Transverse colon (tissue), 4 donors: Measurements from ENCODE around the gene MVB12A. TPM values are rescaled to one million over a fixed set of nuclear protein-coding genes. Genes with fewer than 3 reads are reported as not detected.

Experiments
- DNase-seq: peaks from one replicate; pipeline ENCODE4 v3.0.0-alpha.2; 2019
- H3K27ac ChIP-seq, 4 donors: fragments of 200-600 bp; sonication (generic); 2 replicates each; pipeline ENCODE4 v1.5.1; 2016 to 2018; ENCODE audit warnings: inconsistent platforms in 4 of 4
- H3K27me3 ChIP-seq: fragments of 200-600 bp; sonication (generic); 2 replicates; pipeline ENCODE4 v1.5.1; 2017; ENCODE audit warnings: inconsistent platforms
- H3K36me3 ChIP-seq, 4 donors: fragments of 200-600 bp; sonication (generic); 2 replicates each; pipeline ENCODE4 v1.5.1; 2017 to 2019; ENCODE audit warnings: inconsistent platforms in 4 of 4
- H3K4me1 ChIP-seq, 4 donors: fragments of 200-600 bp; sonication (generic); 2 replicates each; pipeline ENCODE4 v1.5.1; 2017 to 2020; ENCODE audit warnings: inconsistent platforms in 4 of 4
- H3K4me3 ChIP-seq, 4 donors: fragments of 200-600 bp; sonication (generic); 1 replicate in 1 of 4; 2 replicates in 3 of 4; pipeline versions ENCODE4 v1.5.1 to v1.6.1; 2017 to 2019; ENCODE audit warnings: inconsistent platforms in 4 of 4
- H3K9me3 ChIP-seq, 2 donors: fragments of 200-600 bp; sonication (generic); 2 replicates each; pipeline ENCODE4 v1.5.1; 2017 to 2019; ENCODE audit warnings: inconsistent platforms in 2 of 2
- EP300 ChIP-seq: sonication (generic); formaldehyde crosslinking; IDR thresholded peaks from one replicate; pipeline ENCODE4 v1.6.1; 2017; ENCODE audit warnings: antibody characterized with exemption, low read depth
- POLR2A ChIP-seq: fragments of 450-650 bp; IDR thresholded peaks from one replicate; pipeline ENCODE4 v1.6.1; 2016; ENCODE audit warnings: antibody characterized with exemption, mild to moderate bottlenecking, moderate library complexity
- POLR2AphosphoS5 ChIP-seq, 3 donors: sonication (generic); formaldehyde crosslinking; IDR thresholded peaks; one replicate each; pipeline ENCODE4 v1.6.1; 2016; ENCODE audit warnings: antibody characterized with exemption in 3 of 3
- WGBS, 2 donors: methylation state at CpG; one replicate each; pipeline ENCODE4 v1.1.5; 2018; ENCODE audit warnings: low coverage in 1 of 2; 5-methylcytosine and 5-hydroxymethylcytosine counted together
- in situ Hi-C, 4 donors: fragments of 200-750 bp; cut with MboI; loops; one replicate each; pipeline versions ENCODE4 v1.15.0 to v1.15.1; 2017; ENCODE audit warnings: low sequenced_read_pairs in 3 of 4, low pct_ligation_motif_present in 1 of 4, low pct_unique_long_range_greater_than_20kb in 1 of 4
- intact Hi-C: fragments of 100-400 bp; cut with DNase I; formaldehyde crosslinking; loops from one replicate; pipeline ENCODE4 v1.15.1; 2023; ENCODE audit warnings: low total_unique reads
- total RNA-seq, 4 donors: library from RNA; depleted of rRNA; stranded (reverse); fragments of >200 nt; gene quantifications; one replicate each; pipeline ENCODE4 v1.1.0, GENCODE V29; 2016
- TF ChIP-seq, protein P1 (sequence below), 5 experiments: fragments of 200-600 bp in 3 of 5; fragments of 450-650 bp in 2 of 5; sonication (generic) in 3 of 5; IDR thresholded peaks; 1 replicate in 2 of 5; 2 replicates in 3 of 5; pipeline ENCODE4 v1.5.1; 2016 to 2017; ENCODE audit warnings: antibody characterized with exemption in 5 of 5, inconsistent platforms in 3 of 5, mild to moderate bottlenecking in 2 of 5, moderate library complexity in 1 of 5

Gene MVB12A
- total RNA-seq, 4 donors from 2014 or later, result 22.9 to 84.2 (median 83.1) TPM

DNA sequence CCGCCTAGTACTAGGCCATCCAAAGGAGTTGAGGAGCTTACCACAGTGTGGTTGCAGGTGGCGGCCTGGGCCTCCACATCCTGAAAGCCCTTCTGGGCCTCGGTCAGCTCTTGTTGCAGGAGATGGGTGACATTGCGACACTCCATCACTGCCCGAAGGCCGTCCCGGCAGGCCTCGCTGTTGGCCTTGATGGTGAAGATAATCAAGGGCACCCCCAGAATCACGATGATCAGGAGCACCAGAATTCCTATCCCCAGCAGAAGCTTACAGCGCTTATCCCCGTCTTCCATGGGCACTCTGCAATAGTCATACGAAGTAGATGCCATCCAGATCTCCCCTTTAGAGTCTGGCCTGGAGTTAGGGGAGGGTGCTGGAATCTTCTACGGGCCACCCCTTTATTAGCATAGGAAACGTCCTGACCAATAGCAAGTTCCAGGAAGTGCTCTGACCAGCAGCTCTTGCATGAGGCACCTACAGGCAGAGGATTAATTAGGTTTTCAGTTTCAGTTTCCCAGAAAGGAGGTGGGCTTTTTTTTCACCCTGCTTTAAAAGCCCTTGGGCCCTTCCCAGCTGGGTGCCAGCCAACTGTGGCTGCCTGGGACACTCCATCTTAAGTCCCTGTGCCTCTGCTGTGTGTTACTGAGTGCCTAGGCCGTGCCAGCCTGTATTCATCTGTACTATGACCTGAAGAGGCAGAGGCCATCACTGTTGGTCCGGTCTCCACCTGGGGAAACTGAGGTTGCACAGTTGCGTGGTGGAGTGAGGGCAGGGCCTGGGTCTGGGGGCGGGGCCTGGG is 14.4 kb upstream of the MVB12A start, which contains the start of gene BST2:
TSS of gene BST2 (minus strand) at position 381 of the 796 bp plus-strand sequence. CDS start at position 326, 55 bp downstream.
- no peaks in the 10 kb centered on the region for H3K27me3 ChIP-seq
- H3K27ac ChIP-seq, result peak within 1 kb of the TSS; percentile 79 to 86 (median 86)
- H3K36me3 ChIP-seq, result no peaks in the 10 kb centered on the region
- TF ChIP-seq EP300 (no peak), POLR2A (peak; percentile 23), POLR2AphosphoS5 (IDR thresholded peaks at IDR 0.05) (peak in 2 of 3 donors; percentile 49 to 56)
- TF ChIP-seq, protein P1, sequence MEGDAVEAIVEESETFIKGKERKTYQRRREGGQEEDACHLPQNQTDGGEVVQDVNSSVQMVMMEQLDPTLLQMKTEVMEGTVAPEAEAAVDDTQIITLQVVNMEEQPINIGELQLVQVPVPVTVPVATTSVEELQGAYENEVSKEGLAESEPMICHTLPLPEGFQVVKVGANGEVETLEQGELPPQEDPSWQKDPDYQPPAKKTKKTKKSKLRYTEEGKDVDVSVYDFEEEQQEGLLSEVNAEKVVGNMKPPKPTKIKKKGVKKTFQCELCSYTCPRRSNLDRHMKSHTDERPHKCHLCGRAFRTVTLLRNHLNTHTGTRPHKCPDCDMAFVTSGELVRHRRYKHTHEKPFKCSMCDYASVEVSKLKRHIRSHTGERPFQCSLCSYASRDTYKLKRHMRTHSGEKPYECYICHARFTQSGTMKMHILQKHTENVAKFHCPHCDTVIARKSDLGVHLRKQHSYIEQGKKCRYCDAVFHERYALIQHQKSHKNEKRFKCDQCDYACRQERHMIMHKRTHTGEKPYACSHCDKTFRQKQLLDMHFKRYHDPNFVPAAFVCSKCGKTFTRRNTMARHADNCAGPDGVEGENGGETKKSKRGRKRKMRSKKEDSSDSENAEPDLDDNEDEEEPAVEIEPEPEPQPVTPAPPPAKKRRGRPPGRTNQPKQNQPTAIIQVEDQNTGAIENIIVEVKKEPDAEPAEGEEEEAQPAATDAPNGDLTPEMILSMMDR (IDR thresholded peaks at IDR 0.05), result no peak
- DNase-seq, result peak; percentile 51
- no peaks in the 10 kb centered on the region for H3K9me3 ChIP-seq
- 51% methylated on average over 18 of the region's 18 CpGs; no CpG with 5 or more reads in 1 of the 2 donors for WGBS, 2 donors
- peak within 1 kb of the TSS; percentile 13 to 51 (median 22) for H3K4me3 ChIP-seq
- intact Hi-C loops, result no loop called here
- H3K4me1 ChIP-seq, result peaks cover 8 to 37% (median 10%) of the 10 kb centered on the region in 4 donors
- in situ Hi-C loops, result no loop called here

DNA sequence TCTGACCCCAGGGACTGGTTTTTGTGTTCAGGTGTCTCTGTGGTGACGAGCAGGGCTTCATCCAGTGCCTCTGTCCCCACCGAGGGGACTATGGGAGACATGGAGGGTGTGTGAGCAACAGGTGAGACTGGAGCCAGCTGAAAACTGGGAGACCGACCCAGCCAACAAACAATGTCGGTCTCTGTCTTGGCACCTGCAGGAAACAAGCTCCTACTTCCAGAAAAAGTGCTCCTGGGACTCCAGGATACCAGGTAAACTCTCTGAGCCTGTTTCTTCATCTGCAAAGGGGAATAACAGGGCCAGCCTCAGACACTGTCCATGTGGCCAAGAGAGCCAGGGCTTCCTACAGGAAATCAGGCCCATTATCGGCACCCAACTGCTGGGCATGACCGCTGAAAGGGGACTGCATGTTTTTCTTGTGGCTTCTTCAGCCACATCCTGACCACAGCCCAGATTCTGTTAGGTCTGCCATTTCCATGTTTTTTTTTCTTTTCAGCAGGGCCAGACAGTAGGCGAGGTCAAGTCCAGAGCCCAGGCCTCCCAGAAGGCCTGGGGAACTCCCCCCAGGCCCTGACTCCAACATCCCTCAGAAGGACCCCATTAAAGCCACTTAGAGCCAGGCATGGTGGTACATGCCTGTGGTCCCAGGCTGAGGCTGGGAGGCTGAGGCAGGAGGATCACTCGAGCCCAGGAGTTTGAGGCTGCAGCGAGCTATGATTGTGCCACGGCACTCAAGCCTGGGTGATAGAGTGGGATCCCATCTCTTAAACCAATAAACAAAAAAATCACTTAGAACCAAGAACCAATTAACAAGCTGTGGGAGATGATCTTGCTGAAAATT is 13.6 kb upstream of the MVB12A start:
- no peaks in the 10 kb centered on the region for H3K36me3 ChIP-seq
- H3K27ac ChIP-seq, result peak overlapping the region; percentile 79 to 86 (median 86)
- DNase-seq, result peak; percentile 48
- in situ Hi-C loops (no loop called here), intact Hi-C loops (no loop called here)
- TF ChIP-seq POLR2AphosphoS5 (IDR thresholded peaks at IDR 0.05) (no peak), EP300 (no peak), POLR2A (no peak)
- TF ChIP-seq, protein P1 (IDR thresholded peaks at IDR 0.05), result no peak
- H3K4me3 ChIP-seq, result peak overlapping the region in 3 of 4 donors; percentile 16 to 51 (median 28)
- no peaks in the 10 kb centered on the region for H3K27me3 ChIP-seq
- H3K4me1 ChIP-seq, result peaks cover 8 to 37% (median 10%) of the 10 kb centered on the region in 4 donors
- no peaks in the 10 kb centered on the region for H3K9me3 ChIP-seq
- 65% methylated on average over 10 of the region's 10 CpGs; no CpG with 5 or more reads in 1 of the 2 donors for WGBS, 2 donors

DNA sequence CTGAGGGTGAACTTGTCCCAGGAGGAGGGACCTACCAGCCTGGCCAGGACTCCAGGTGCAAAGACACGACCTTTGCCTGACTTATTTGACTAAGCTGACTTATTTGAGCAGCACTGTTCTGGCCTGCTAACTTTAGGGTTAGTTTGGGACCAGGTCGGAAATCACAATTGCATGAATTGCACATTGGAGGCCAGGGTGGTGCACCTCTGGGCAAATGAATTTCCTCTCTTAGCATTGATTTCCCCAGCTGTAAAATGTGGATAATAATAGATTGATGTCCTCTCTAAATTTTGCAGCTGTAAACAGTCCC is 13.0 kb upstream of the MVB12A start:
- no peak for DNase-seq
- H3K27ac ChIP-seq, result peak overlapping the region; percentile 79 to 86 (median 86)
- in situ Hi-C loops (no loop called here), intact Hi-C loops (no loop called here)
- no peaks in the 10 kb centered on the region for H3K27me3 ChIP-seq
- H3K9me3 ChIP-seq, result no peaks in the 10 kb centered on the region
- no peaks in the 10 kb centered on the region for H3K36me3 ChIP-seq
- TF ChIP-seq, protein P1 (IDR thresholded peaks at IDR 0.05), result no peak
- TF ChIP-seq EP300 (no peak), POLR2A (no peak), POLR2AphosphoS5 (IDR thresholded peaks at IDR 0.05) (no peak)
- 30% methylated on average over 2 of the region's 2 CpGs; no CpG with 5 or more reads in 1 of the 2 donors for WGBS, 2 donors
- peak overlapping the region in 2 of 4 donors; percentile 16 to 51 for H3K4me3 ChIP-seq
- peaks cover 8 to 37% (median 10%) of the 10 kb centered on the region in 4 donors for H3K4me1 ChIP-seq

DNA sequence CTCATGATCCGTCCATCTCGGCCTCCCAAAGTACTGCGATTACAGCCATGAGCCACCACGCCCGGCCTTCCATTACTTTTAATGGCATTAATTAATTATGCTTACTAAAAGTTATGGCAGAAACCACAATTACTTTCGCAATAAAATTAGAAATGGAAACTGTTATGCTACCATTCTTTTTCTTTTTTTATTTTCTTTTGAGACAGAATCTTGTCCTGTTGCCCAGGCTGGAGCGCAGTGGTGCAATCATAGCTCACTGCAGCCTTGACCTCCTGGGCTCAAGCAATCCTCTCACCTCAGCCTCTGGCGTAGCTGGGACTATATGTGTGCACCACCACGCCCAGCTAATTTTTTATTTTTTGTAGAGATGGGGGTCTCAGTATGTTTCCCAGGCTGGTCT is 9.9 kb upstream of the MVB12A start:
- in situ Hi-C loops (no loop called here), intact Hi-C loops (no loop called here)
- H3K4me1 ChIP-seq, result peaks cover 0 to 38% (median 12%) of the 10 kb centered on the region in 4 donors
- no peaks in the 10 kb centered on the region for H3K27me3 ChIP-seq
- no peak overlapping the region for H3K27ac ChIP-seq
- no peak overlapping the region for H3K4me3 ChIP-seq
- TF ChIP-seq POLR2A (no peak), POLR2AphosphoS5 (IDR thresholded peaks at IDR 0.05) (no peak), EP300 (no peak)
- TF ChIP-seq, protein P1 (IDR thresholded peaks at IDR 0.05), result no peak
- DNase-seq, result no peak
- H3K9me3 ChIP-seq, result no peaks in the 10 kb centered on the region
- 90 to 92% methylated on average over 2 to 9 of the region's 9 CpGs for WGBS, 2 donors
- no peaks in the 10 kb centered on the region for H3K36me3 ChIP-seq
